ENCODE data around the gene UBE2Q1. TPM values are rescaled to one million over a fixed set of nuclear protein-coding genes. Genes with fewer than 3 reads are reported as not detected.
A peak's percentile ranks its signal among the peaks of the same experiment; 100 is the strongest.

UBE2Q1 gene
- total RNA-seq, 6 donors from 2014 or later: 19.9 to 90.9 (median 36.4) TPM

DNA sequence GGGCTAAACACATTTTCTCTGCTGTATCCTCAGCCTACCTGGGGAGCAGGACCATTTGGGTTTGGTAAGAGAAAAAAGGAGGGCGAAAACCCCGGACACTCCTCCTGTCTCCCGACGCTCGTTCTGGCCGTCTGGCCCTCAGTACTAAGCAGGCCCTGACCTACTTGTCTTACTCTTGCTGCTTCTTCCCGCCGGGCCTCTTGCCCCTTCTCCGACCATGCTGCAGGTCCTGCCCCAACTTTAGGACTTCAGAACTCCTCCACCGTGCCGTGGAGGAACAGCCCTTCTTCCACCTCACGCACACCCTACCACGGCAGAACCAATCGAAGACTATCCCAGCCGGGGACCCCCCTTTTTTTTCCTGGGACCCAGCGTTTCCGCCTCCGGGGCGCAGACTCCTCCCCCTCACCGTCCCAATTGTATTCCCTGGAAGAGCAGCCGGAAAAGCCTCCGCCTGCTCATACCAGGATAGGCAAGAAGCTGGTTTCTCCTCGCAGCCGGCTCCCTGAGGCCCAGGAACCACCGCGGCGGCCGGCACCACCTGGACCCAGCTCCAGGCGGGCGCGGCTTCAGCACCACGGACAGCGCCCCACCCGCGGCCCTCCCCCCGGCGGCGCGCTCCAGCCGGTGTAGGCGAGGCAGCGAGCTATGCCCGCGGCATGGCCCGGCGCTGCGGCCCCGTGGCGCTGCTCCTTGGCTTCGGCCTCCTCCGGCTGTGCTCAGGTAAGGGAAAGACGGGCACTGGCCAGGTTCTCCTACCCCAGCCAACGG is 9.1 kb upstream of the UBE2Q1 start, which contains the start of gene CHRNB2:
CHRNB2 (plus strand) TSS at position 393 of the 771 bp plus-strand sequence; CDS start at position 660, 267 bp downstream.
- peak; percentile 55 to 96 for DNase-seq
- peak; percentile 87 to 93 for ATAC-seq (ENCODE audit: low FRiP score in 2 of 2)

DNA sequence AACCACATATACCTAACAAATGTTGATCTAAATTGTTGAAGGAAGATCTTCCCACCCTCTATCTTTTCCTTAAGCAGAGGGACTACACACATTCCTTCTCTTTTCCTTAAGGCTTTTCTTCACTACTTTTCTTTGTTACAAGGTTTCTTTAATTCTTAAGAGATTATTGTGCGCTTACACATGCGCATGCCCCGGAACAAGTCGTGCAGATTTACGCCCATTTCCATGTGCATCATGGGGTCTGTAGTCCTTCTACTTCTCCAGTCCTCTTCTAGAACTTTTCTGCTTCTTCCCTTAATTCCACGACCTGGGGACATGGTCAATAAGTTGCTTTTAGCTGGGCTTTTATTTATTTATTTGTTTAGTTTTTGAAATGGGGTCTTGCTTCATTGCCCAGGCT is 7.4 kb upstream of the UBE2Q1 start:
- H3K9me3 ChIP-seq: no peaks in the 10 kb centered on the region
- ATAC-seq (ENCODE audit: low FRiP score in 2 of 2) (no peak), DNase-seq (no peak)
- H3K27ac ChIP-seq: no peak overlapping the region
- WGBS, 2 donors: 81 to 92% methylated on average over 6 of the region's 6 CpGs
- H3K4me3 ChIP-seq: no peak overlapping the region
- TF ChIP-seq, protein P1, sequence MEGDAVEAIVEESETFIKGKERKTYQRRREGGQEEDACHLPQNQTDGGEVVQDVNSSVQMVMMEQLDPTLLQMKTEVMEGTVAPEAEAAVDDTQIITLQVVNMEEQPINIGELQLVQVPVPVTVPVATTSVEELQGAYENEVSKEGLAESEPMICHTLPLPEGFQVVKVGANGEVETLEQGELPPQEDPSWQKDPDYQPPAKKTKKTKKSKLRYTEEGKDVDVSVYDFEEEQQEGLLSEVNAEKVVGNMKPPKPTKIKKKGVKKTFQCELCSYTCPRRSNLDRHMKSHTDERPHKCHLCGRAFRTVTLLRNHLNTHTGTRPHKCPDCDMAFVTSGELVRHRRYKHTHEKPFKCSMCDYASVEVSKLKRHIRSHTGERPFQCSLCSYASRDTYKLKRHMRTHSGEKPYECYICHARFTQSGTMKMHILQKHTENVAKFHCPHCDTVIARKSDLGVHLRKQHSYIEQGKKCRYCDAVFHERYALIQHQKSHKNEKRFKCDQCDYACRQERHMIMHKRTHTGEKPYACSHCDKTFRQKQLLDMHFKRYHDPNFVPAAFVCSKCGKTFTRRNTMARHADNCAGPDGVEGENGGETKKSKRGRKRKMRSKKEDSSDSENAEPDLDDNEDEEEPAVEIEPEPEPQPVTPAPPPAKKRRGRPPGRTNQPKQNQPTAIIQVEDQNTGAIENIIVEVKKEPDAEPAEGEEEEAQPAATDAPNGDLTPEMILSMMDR (IDR thresholded peaks at IDR 0.05): no peak
- TF ChIP-seq POLR2A (IDR thresholded peaks at IDR 0.05): no peak
- TF ChIP-seq EP300 (IDR thresholded peaks at IDR 0.05): no peak
- TF ChIP-seq POLR2AphosphoS5 (IDR thresholded peaks at IDR 0.05): no peak
- no peaks in the 10 kb centered on the region for H3K36me3 ChIP-seq
- peaks cover 0 to 15% (median 3%) of the 10 kb centered on the region in 4 donors for H3K27me3 ChIP-seq
- peaks cover 8 to 10% (median 9%) of the 10 kb centered on the region in 4 donors for H3K4me1 ChIP-seq

More for the DNA sequence above, 9.1 kb upstream of the UBE2Q1 start, which contains the start of gene CHRNB2:
- peaks cover 8 to 10% (median 9%) of the 10 kb centered on the region in 4 donors for H3K4me1 ChIP-seq
- H3K36me3 ChIP-seq: no peaks in the 10 kb centered on the region
- H3K4me3 ChIP-seq: peak within 1 kb of the TSS in 3 of 4 donors; percentile 7 to 33 (median 19)
- no peak for TF ChIP-seq POLR2AphosphoS5 (IDR thresholded peaks at IDR 0.05)
- no peak for TF ChIP-seq EP300 (IDR thresholded peaks at IDR 0.05)
- TF ChIP-seq, protein P1 (IDR thresholded peaks at IDR 0.05): peak in 3 of 6 experiments; percentile 12 to 15 (median 14)
- no peak for TF ChIP-seq POLR2A (IDR thresholded peaks at IDR 0.05)
- 4 to 6% methylated on average over 24 to 44 of the region's 53 CpGs for WGBS, 2 donors
- no peaks in the 10 kb centered on the region for H3K9me3 ChIP-seq
- H3K27ac ChIP-seq: no peak within 1 kb of the TSS
- H3K27me3 ChIP-seq: peaks cover 0 to 15% (median 3%) of the 10 kb centered on the region in 4 donors

- DNase-seq (peak in 1 of 2 donors; percentile 92), ATAC-seq (ENCODE audit: low FRiP score in 2 of 2) (peak; percentile 90 to 91)
- Histone ChIP-seq H3K9me3 (no peaks in the 10 kb centered on the region), H3K27me3 (no peaks in the 10 kb centered on the region), H3K4me1 (peaks cover 10 to 35% (median 22%) of the 10 kb centered on the region in 4 donors), H3K36me3 (peaks cover 11 to 14% (median 14%) of the 10 kb centered on the region in 4 donors), H3K4me3 (peak overlapping the region; percentile 67 to 99 (median 94)), H3K27ac (peak overlapping the region; percentile 84 to 97 (median 91))
- TF ChIP-seq, protein P1 (IDR thresholded peaks at IDR 0.05): peak; percentile 89 to 95 (median 94)
- no peak for TF ChIP-seq POLR2AphosphoS5 (IDR thresholded peaks at IDR 0.05)
- 12 to 13% methylated on average over 12 to 13 of the region's 13 CpGs for WGBS, 2 donors
Measured at GRCh38 chr1:154559466-154560044, 1.1 kb upstream of the UBE2Q1 start.

- Histone ChIP-seq H3K4me1 (peaks cover 10 to 35% (median 22%) of the 10 kb centered on the region in 4 donors), H3K27me3 (no peaks in the 10 kb centered on the region), H3K36me3 (peaks cover 18 to 21% (median 21%) of the 10 kb centered on the region in 4 donors), H3K27ac (peak overlapping the region; percentile 84 to 97 (median 91)), H3K9me3 (no peaks in the 10 kb centered on the region), H3K4me3 (peak overlapping the region; percentile 67 to 99 (median 94))
- WGBS, 2 donors: 0% methylated on average over 30 to 43 of the region's 57 CpGs
- TF ChIP-seq, protein P1 (IDR thresholded peaks at IDR 0.05): peak in 1 of 6 experiments; percentile 24
- TF ChIP-seq EP300 (IDR thresholded peaks at IDR 0.05) (peak in 2 of 4 donors; percentile 19 to 92), POLR2A (IDR thresholded peaks at IDR 0.05) (peak in 1 of 4 donors; percentile 71), POLR2AphosphoS5 (IDR thresholded peaks at IDR 0.05) (peak; percentile 93)
- ATAC-seq (ENCODE audit: low FRiP score in 2 of 2): peak; percentile 98
- DNase-seq: peak; percentile 99
Measured at GRCh38 chr1:154558720-154559465, 431 bp upstream of the UBE2Q1 start.

All from upper lobe of left lung (tissue), 6 donors.